HepG2 (cell line): Measurements from ENCODE around the gene RAP2A. TPM values are rescaled to one million over a fixed set of nuclear protein-coding genes. Genes with fewer than 3 reads are reported as not detected.

ENCODE experiments used
- ARNT ChIP-seq: fragments of 450-650 bp; IDR thresholded peaks from 2 replicates; pipeline ENCODE4 v1.6.1; 2017
- MYC ChIP-seq: sonication (generic); formaldehyde crosslinking; IDR thresholded peaks from 2 replicates; pipeline ENCODE4 v1.9.0; 2021; ENCODE audit warnings: missing genetic modification reagents, borderline replicate concordance
- POLR2A ChIP-seq, 2 experiments: IDR thresholded peaks; 2 replicates each; pipeline ENCODE4 v1.6.1; 2011; ENCODE audit warnings: low read depth in 2 of 2, low read length in 2 of 2, mild to moderate bottlenecking in 1 of 2, moderate library complexity in 1 of 2; ENCODE audit not compliant: insufficient read depth in 1 of 2
- RFX5 ChIP-seq: IDR thresholded peaks from 2 replicates; pipeline ENCODE4 v1.6.1; 2011; ENCODE audit warnings: low read depth, low read length, improper control_type of control experiment
- TBP ChIP-seq: sonication (generic); formaldehyde crosslinking; IDR thresholded peaks from 2 replicates; pipeline ENCODE4 v1.5.0; 2020; ENCODE audit warnings: missing genetic modification reagents
- ZNF530 ChIP-seq: sonication (generic); formaldehyde crosslinking; IDR thresholded peaks from 2 replicates; pipeline ENCODE4 v1.5.0; 2020; ENCODE audit warnings: low read depth, mild to moderate bottlenecking, missing genetic modification reagents
- polyA plus RNA-seq, 8 experiments: library from polyadenylated mRNA; depleted of rRNA in 3 of 8; stranded (reverse) in 7 of 8; unstranded in 1 of 8; fragments of >200 nt; fragmentation: Illumina TruSeq in 4 of 8; extraction: Trizol in 4 of 8; gene quantifications; 2 replicates each; pipeline versions ENCODE4 v1.2.1 to v1.2.3, GENCODE V29; 2011 to 2016; ENCODE audit warnings: low read depth in 4 of 8, missing spikeins in 1 of 8, mixed read lengths in 1 of 8; ENCODE audit not compliant: insufficient read depth in 1 of 8
- total RNA-seq, 5 experiments: library from RNA; depleted of rRNA; stranded (reverse); fragments of >200 nt; fragmentation: Illumina TruSeq; extraction: Trizol; gene quantifications; 2 replicates each; pipeline ENCODE4 v1.2.3, GENCODE V29; 2016; ENCODE audit warnings: low read depth in 1 of 5
- TF ChIP-seq, protein P1 (sequence below): sonication (generic); formaldehyde crosslinking; IDR thresholded peaks from 2 replicates; pipeline ENCODE4 v1.4.0; 2020; ENCODE audit warnings: mild to moderate bottlenecking, missing genetic modification reagents
- TF ChIP-seq, protein P2 (sequence below): sonication (generic); formaldehyde crosslinking; IDR thresholded peaks from 2 replicates; pipeline ENCODE4 v1.5.1; 2020; ENCODE audit warnings: mild to moderate bottlenecking, missing genetic modification reagents, borderline replicate concordance
- TF ChIP-seq, protein P3 (sequence below): sonication (generic); formaldehyde crosslinking; IDR thresholded peaks from 2 replicates; pipeline ENCODE4 v1.4.0; 2020; ENCODE audit warnings: mild to moderate bottlenecking, low read depth, missing genetic modification reagents
- TF ChIP-seq, protein P4 (sequence below): sonication (generic); formaldehyde crosslinking; IDR thresholded peaks from 2 replicates; pipeline ENCODE4 v1.8.1; 2023; ENCODE audit warnings: missing genetic modification reagents, mild to moderate bottlenecking, borderline replicate concordance
- TF ChIP-seq, protein P5 (sequence below): sonication (generic); formaldehyde crosslinking; conservative IDR thresholded peaks from 2 replicates; pipeline ENCODE4 v1.4.0; 2020; ENCODE audit warnings: missing genetic modification reagents
- TF ChIP-seq, protein P6 (sequence below), 2 experiments: sonication (generic) in 1 of 2; formaldehyde crosslinking in 1 of 2; IDR thresholded peaks; 2 replicates each; pipeline versions ENCODE4 v1.4.0 to v1.6.1; 2018 to 2020; ENCODE audit warnings: missing genetic modification reagents in 2 of 2, borderline replicate concordance in 1 of 2, low read depth in 1 of 2, mild to moderate bottlenecking in 1 of 2, missing biosample characterization in 1 of 2

Gene RAP2A
- total and polyA plus RNA-seq, 2 of the 13 experiments (the other 11 are each of a cell fraction or from before 2014, with no cell fraction given), result 9.9 to 23.1 TPM

DNA sequence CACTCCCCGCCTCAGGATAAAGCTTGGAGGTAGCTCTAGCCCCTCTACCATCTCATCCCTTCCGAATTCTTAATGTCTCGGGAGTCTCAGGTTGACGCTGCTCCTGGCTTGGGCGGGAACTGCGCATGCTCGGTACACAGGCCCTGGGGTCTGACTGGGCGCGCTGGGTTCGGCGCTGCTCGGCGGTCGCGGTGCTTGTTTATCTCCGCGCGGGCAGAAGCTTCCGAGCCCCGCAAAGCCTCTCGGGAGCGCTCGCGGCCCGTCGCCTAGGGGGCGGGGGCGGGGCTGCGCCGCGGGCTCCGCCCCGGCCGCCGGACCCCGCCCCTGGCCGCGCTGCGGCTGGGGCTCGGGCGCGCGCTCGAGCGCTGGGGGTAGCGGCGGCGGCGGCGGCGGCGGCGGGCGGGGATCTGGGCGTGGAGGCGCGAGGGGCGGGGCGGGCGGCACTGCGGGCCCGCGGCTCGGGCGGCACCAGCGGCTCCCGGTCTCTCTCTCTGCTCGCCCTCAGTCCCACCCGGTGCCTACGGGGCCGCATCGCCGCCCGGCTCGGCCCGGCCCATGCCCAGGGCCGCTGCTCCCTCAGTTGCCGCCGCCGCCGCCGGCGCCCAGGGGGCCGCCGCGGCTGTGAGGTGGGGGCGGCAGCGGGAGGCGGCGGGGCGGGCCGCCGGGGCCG, at the start of gene RAP2A (continued):
- TF ChIP-seq, protein P1, sequence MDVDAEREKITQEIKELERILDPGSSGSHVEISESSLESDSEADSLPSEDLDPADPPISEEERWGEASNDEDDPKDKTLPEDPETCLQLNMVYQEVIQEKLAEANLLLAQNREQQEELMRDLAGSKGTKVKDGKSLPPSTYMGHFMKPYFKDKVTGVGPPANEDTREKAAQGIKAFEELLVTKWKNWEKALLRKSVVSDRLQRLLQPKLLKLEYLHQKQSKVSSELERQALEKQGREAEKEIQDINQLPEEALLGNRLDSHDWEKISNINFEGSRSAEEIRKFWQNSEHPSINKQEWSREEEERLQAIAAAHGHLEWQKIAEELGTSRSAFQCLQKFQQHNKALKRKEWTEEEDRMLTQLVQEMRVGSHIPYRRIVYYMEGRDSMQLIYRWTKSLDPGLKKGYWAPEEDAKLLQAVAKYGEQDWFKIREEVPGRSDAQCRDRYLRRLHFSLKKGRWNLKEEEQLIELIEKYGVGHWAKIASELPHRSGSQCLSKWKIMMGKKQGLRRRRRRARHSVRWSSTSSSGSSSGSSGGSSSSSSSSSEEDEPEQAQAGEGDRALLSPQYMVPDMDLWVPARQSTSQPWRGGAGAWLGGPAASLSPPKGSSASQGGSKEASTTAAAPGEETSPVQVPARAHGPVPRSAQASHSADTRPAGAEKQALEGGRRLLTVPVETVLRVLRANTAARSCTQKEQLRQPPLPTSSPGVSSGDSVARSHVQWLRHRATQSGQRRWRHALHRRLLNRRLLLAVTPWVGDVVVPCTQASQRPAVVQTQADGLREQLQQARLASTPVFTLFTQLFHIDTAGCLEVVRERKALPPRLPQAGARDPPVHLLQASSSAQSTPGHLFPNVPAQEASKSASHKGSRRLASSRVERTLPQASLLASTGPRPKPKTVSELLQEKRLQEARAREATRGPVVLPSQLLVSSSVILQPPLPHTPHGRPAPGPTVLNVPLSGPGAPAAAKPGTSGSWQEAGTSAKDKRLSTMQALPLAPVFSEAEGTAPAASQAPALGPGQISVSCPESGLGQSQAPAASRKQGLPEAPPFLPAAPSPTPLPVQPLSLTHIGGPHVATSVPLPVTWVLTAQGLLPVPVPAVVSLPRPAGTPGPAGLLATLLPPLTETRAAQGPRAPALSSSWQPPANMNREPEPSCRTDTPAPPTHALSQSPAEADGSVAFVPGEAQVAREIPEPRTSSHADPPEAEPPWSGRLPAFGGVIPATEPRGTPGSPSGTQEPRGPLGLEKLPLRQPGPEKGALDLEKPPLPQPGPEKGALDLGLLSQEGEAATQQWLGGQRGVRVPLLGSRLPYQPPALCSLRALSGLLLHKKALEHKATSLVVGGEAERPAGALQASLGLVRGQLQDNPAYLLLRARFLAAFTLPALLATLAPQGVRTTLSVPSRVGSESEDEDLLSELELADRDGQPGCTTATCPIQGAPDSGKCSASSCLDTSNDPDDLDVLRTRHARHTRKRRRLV (CRISPR knock-in tag), result no peak
- peak; percentile 26; the same call in 1 of the 2 replicates for TF ChIP-seq MYC
- TF ChIP-seq ARNT, result no peak
- TF ChIP-seq, protein P2, sequence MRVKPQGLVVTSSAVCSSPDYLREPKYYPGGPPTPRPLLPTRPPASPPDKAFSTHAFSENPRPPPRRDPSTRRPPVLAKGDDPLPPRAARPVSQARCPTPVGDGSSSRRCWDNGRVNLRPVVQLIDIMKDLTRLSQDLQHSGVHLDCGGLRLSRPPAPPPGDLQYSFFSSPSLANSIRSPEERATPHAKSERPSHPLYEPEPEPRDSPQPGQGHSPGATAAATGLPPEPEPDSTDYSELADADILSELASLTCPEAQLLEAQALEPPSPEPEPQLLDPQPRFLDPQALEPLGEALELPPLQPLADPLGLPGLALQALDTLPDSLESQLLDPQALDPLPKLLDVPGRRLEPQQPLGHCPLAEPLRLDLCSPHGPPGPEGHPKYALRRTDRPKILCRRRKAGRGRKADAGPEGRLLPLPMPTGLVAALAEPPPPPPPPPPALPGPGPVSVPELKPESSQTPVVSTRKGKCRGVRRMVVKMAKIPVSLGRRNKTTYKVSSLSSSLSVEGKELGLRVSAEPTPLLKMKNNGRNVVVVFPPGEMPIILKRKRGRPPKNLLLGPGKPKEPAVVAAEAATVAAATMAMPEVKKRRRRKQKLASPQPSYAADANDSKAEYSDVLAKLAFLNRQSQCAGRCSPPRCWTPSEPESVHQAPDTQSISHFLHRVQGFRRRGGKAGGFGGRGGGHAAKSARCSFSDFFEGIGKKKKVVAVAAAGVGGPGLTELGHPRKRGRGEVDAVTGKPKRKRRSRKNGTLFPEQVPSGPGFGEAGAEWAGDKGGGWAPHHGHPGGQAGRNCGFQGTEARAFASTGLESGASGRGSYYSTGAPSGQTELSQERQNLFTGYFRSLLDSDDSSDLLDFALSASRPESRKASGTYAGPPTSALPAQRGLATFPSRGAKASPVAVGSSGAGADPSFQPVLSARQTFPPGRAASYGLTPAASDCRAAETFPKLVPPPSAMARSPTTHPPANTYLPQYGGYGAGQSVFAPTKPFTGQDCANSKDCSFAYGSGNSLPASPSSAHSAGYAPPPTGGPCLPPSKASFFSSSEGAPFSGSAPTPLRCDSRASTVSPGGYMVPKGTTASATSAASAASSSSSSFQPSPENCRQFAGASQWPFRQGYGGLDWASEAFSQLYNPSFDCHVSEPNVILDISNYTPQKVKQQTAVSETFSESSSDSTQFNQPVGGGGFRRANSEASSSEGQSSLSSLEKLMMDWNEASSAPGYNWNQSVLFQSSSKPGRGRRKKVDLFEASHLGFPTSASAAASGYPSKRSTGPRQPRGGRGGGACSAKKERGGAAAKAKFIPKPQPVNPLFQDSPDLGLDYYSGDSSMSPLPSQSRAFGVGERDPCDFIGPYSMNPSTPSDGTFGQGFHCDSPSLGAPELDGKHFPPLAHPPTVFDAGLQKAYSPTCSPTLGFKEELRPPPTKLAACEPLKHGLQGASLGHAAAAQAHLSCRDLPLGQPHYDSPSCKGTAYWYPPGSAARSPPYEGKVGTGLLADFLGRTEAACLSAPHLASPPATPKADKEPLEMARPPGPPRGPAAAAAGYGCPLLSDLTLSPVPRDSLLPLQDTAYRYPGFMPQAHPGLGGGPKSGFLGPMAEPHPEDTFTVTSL (CRISPR knock-in tag), result 0 out of 2 replicates have a peak, but pooled peaks have one; percentile 6
- no peak for TF ChIP-seq ZNF530
- TF ChIP-seq, protein P3, sequence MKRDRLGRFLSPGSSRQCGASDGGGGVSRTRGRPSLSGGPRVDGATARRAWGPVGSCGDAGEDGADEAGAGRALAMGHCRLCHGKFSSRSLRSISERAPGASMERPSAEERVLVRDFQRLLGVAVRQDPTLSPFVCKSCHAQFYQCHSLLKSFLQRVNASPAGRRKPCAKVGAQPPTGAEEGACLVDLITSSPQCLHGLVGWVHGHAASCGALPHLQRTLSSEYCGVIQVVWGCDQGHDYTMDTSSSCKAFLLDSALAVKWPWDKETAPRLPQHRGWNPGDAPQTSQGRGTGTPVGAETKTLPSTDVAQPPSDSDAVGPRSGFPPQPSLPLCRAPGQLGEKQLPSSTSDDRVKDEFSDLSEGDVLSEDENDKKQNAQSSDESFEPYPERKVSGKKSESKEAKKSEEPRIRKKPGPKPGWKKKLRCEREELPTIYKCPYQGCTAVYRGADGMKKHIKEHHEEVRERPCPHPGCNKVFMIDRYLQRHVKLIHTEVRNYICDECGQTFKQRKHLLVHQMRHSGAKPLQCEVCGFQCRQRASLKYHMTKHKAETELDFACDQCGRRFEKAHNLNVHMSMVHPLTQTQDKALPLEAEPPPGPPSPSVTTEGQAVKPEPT (CRISPR knock-in tag), result no peak
- TF ChIP-seq, protein P4, sequence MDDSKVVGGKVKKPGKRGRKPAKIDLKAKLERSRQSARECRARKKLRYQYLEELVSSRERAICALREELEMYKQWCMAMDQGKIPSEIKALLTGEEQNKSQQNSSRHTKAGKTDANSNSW, result no peak
- TF ChIP-seq, protein P5, sequence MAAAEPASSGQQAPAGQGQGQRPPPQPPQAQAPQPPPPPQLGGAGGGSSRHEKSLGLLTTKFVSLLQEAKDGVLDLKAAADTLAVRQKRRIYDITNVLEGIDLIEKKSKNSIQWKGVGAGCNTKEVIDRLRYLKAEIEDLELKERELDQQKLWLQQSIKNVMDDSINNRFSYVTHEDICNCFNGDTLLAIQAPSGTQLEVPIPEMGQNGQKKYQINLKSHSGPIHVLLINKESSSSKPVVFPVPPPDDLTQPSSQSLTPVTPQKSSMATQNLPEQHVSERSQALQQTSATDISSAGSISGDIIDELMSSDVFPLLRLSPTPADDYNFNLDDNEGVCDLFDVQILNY (CRISPR knock-in tag), result 0 out of 2 replicates have a peak, but pooled peaks have one; percentile 30
- TF ChIP-seq POLR2A (IDR thresholded peaks at IDR 0.05; ENCODE audit: insufficient read depth in 1 of 2, low read depth in 2 of 2, low read length in 2 of 2), result peak; percentile 57 to 72
- no peak for TF ChIP-seq RFX5
- TF ChIP-seq, protein P6, sequence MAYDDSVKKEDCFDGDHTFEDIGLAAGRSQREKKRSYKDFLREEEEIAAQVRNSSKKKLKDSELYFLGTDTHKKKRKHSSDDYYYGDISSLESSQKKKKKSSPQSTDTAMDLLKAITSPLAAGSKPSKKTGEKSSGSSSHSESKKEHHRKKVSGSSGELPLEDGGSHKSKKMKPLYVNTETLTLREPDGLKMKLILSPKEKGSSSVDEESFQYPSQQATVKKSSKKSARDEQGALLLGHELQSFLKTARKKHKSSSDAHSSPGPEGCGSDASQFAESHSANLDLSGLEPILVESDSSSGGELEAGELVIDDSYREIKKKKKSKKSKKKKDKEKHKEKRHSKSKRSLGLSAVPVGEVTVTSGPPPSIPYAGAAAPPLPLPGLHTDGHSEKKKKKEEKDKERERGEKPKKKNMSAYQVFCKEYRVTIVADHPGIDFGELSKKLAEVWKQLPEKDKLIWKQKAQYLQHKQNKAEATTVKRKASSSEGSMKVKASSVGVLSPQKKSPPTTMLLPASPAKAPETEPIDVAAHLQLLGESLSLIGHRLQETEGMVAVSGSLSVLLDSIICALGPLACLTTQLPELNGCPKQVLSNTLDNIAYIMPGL (CRISPR knock-in tag; IDR thresholded peaks at IDR 0.05; ENCODE audit: borderline replicate concordance in 1 of 2, low read depth in 1 of 2), result 0 out of 4 replicates have a peak, but pooled peaks of 1 of the 2 experiments have one; percentile 21
- peak; percentile 39; the same call in 1 of the 2 replicates for TF ChIP-seq TBP
